Fibroblast of lung (primary cell): ENCODE data around the gene NRG2. TPM values are rescaled to one million over a fixed set of nuclear protein-coding genes. Genes with fewer than 3 reads are reported as not detected.

Experiments used
- DNase-seq, 2 donors: peaks; one replicate each; pipeline versions ENCODE4 v3.0.0 to v3.0.0-alpha.2; 2010; ENCODE audit warnings: low read depth in 2 of 2
- H2AFZ ChIP-seq: 2 replicates; pipeline ENCODE4 v1.5.1; 2012; ENCODE audit warnings: low read length, control low read depth, inconsistent platforms
- H3K27ac ChIP-seq: 2 replicates; pipeline ENCODE4 v1.5.1; 2011; ENCODE audit warnings: low read length, control low read depth; ENCODE audit not compliant: insufficient read depth
- H3K27me3 ChIP-seq: 2 replicates; pipeline ENCODE4 v1.5.1; 2011; ENCODE audit warnings: mild to moderate bottlenecking, low read length; ENCODE audit not compliant: control insufficient read depth, insufficient read depth
- H3K36me3 ChIP-seq: 2 replicates; pipeline ENCODE4 v1.5.1; 2011; ENCODE audit warnings: low read length; ENCODE audit not compliant: control insufficient read depth, insufficient read depth
- H3K4me1 ChIP-seq: 2 replicates; pipeline ENCODE4 v1.5.1; 2011; ENCODE audit warnings: low read length; ENCODE audit not compliant: control insufficient read depth, insufficient read depth; ENCODE audit errors: extremely low read depth
- H3K4me2 ChIP-seq: 2 replicates; pipeline ENCODE4 v1.5.1; 2011; ENCODE audit warnings: low read length, control low read depth; ENCODE audit not compliant: insufficient read depth; ENCODE audit errors: extremely low read depth
- H3K4me3 ChIP-seq, 4 experiments: fragments of 200-600 bp in 1 of 4; sonication (generic) in 1 of 4; replicated peaks in 1 of 4; 2 replicates each; pipeline ENCODE4 v1.5.1; 2011 to 2016; ENCODE audit warnings: low read length in 4 of 4, low read depth in 3 of 4, mild to moderate bottlenecking in 3 of 4, control low read depth in 2 of 4, inconsistent platforms in 1 of 4, mixed read lengths in 1 of 4; ENCODE audit not compliant: insufficient read depth in 1 of 4; ENCODE audit errors: control extremely low read depth in 1 of 4
- H3K79me2 ChIP-seq: 2 replicates; pipeline ENCODE4 v1.5.1; 2012; ENCODE audit warnings: mild to moderate bottlenecking, low read length, inconsistent platforms; ENCODE audit not compliant: control insufficient read depth, insufficient read depth
- H3K9ac ChIP-seq: 2 replicates; pipeline ENCODE4 v1.5.1; 2011; ENCODE audit warnings: mild to moderate bottlenecking, low read length, control low read depth; ENCODE audit not compliant: insufficient read depth
- H3K9me3 ChIP-seq: 2 replicates; pipeline ENCODE4 v1.5.1; 2012; ENCODE audit warnings: low read depth, low read length; ENCODE audit not compliant: control insufficient read depth, insufficient read depth
- H4K20me1 ChIP-seq: 2 replicates; pipeline ENCODE4 v1.5.1; 2011; ENCODE audit warnings: low read length; ENCODE audit not compliant: control insufficient read depth, insufficient read depth; ENCODE audit errors: extremely low read depth
- CTCF ChIP-seq, 2 donors: IDR thresholded peaks in 1 of 2; conservative IDR thresholded peaks in 1 of 2; 1 replicate in 1 of 2; 2 replicates in 1 of 2; pipeline ENCODE4 v1.5.1; 2011 to 2012; ENCODE audit warnings: low read length in 2 of 2, control low read depth in 1 of 2, inconsistent platforms in 1 of 2, low read depth in 1 of 2, mild to moderate bottlenecking in 1 of 2
- EZH2 ChIP-seq: IDR thresholded peaks from 2 replicates; pipeline ENCODE4 v1.5.1; 2012; ENCODE audit warnings: low read length, control low read depth, mild to moderate bottlenecking; ENCODE audit errors: missing control alignments
- polyA plus RNA-seq, 2 donors: library from polyadenylated mRNA; depleted of rRNA in 1 of 2; stranded (reverse) in 1 of 2; unstranded in 1 of 2; fragments of >200 nt; gene quantifications; 2 replicates each; pipeline ENCODE4 v1.2.1, GENCODE V29; 2011 to 2012; ENCODE audit warnings: missing spikeins in 1 of 2
- total RNA-seq: library from RNA; depleted of rRNA; stranded (reverse); fragments of >200 nt; gene quantifications from 2 replicates; pipeline ENCODE4 v1.2.1, GENCODE V29; 2014

Gene NRG2
- total and polyA plus RNA-seq, 2 donors (not counting 1 experiment from before 2014, with no cell fraction given), result 0.28 to 1.3 TPM

- TF ChIP-seq CTCF (conservative IDR thresholded peaks at IDR 0.05 in 1 of 2, IDR thresholded peaks at IDR 0.05 in 1 of 2; ENCODE audit: low read depth in 1 of 2, low read length in 2 of 2) (no peak), EZH2 (no peak)
- no peak for DNase-seq
These were observed 33.0 kb upstream of the NRG2 start for GRCh38 chr5:140076142-140076541.

GRCh38 chr5:140075371-140075770, 32.3 kb upstream of the NRG2 start:
- DNase-seq, result peak; percentile 8 to 23
- no peaks in the 10 kb centered on the region for H3K9me3 ChIP-seq
- H3K4me2 ChIP-seq, result no peak overlapping the region
- no peak overlapping the region for H3K27ac ChIP-seq
- no peaks in the 10 kb centered on the region for H4K20me1 ChIP-seq
- no peak overlapping the region for H3K4me3 ChIP-seq
- no peaks in the 10 kb centered on the region for H3K27me3 ChIP-seq
- H3K4me1 ChIP-seq, result no peaks in the 10 kb centered on the region
- TF ChIP-seq EZH2 (no peak), CTCF (conservative IDR thresholded peaks at IDR 0.05 in 1 of 2, IDR thresholded peaks at IDR 0.05 in 1 of 2; ENCODE audit: low read depth in 1 of 2, low read length in 2 of 2) (peak in 1 of 2 donors; percentile 3)
- no peak overlapping the region for H3K9ac ChIP-seq
- no peak overlapping the region for H2AFZ ChIP-seq
- H3K36me3 ChIP-seq, result no peaks in the 10 kb centered on the region
- no peaks in the 10 kb centered on the region for H3K79me2 ChIP-seq

More at GRCh38 chr5:140076142-140076541, 33.0 kb upstream of the NRG2 start:
- no peaks in the 10 kb centered on the region for H3K36me3 ChIP-seq
- H4K20me1 ChIP-seq, result no peaks in the 10 kb centered on the region
- H3K27me3 ChIP-seq, result peaks cover under 1% of the 10 kb centered on the region
- no peaks in the 10 kb centered on the region for H3K79me2 ChIP-seq
- H3K9me3 ChIP-seq, result no peaks in the 10 kb centered on the region
- no peak overlapping the region for H2AFZ ChIP-seq
- no peak overlapping the region for H3K27ac ChIP-seq
- no peak overlapping the region for H3K9ac ChIP-seq
- no peaks in the 10 kb centered on the region for H3K4me1 ChIP-seq
- no peak overlapping the region for H3K4me3 ChIP-seq
- H3K4me2 ChIP-seq, result no peak overlapping the region

DNA sequence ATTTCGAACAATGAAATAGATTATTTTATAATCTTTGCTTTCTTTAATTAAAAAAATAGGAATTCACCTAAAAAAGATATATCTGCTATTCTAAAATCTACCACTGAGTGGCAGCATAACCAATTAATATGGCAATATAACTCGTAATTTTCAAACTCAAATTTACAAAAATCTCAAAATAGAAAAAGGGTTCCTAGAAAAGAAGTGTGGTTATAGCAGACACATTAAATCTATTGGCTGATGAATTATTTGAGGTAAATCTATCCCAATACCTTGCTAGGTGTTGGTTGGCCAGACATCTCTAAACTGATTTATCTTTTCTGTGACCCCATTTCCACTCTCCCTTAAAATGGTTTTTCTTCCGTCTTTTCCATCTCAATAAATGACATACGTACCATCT, 30.2 kb upstream of the NRG2 start:
- Histone ChIP-seq H2AFZ (no peak overlapping the region), H3K9me3 (no peaks in the 10 kb centered on the region), H4K20me1 (no peaks in the 10 kb centered on the region), H3K79me2 (no peaks in the 10 kb centered on the region), H3K4me3 (no peak overlapping the region), H3K36me3 (no peaks in the 10 kb centered on the region), H3K4me2 (no peak overlapping the region), H3K9ac (no peak overlapping the region), H3K4me1 (no peaks in the 10 kb centered on the region), H3K27me3 (peaks cover 3% of the 10 kb centered on the region), H3K27ac (no peak overlapping the region)
- TF ChIP-seq CTCF (conservative IDR thresholded peaks at IDR 0.05 in 1 of 2, IDR thresholded peaks at IDR 0.05 in 1 of 2; ENCODE audit: low read depth in 1 of 2, low read length in 2 of 2) (peak in 1 of 2 donors; percentile 42), EZH2 (no peak)
- peak; percentile 2 to 42 for DNase-seq
